ENCODE data around the gene WWOX.

GRCh38 chr16:78199325-78200022 is 100.0 kb downstream of the WWOX start:
- TF ChIP-seq CTCF (IDR thresholded peaks at IDR 0.05; ENCODE audit: insufficient read depth, low read depth, low read length) (no peak), EZH2 (IDR thresholded peaks at IDR 0.05; ENCODE audit: insufficient read depth, low read length) (no peak)
